HG02763 (cell line): ENCODE results near the gene KCTD3.
A peak's percentile ranks its signal among the peaks of the same experiment; 100 is the strongest.

ENCODE experiments used
- ATAC-seq: cut with Tn5 transposase; IDR thresholded peaks from one replicate; pipeline ENCODE4 v1.9.1; 2021; ENCODE audit warnings: mild to moderate bottlenecking, moderate library complexity; ENCODE audit not compliant: unreplicated experiment

Gene KCTD3

GRCh38 chr1:215603319-215603718 is 36.2 kb downstream of the KCTD3 start:
- no peak for ATAC-seq

GRCh38 chr1:215605011-215605621 is 38.0 kb downstream of the KCTD3 start:
- no peak for ATAC-seq

- no peak for ATAC-seq
These were observed 38.9 kb downstream of the KCTD3 start for GRCh38 chr1:215606036-215606435.

GRCh38 chr1:215606564-215607168 is 39.6 kb downstream of the KCTD3 start:
- no peak for ATAC-seq

- no peak for ATAC-seq
These were observed 40.3 kb downstream of the KCTD3 start for GRCh38 chr1:215607412-215607811.

- no peak for ATAC-seq
These were observed 41.5 kb downstream of the KCTD3 start for GRCh38 chr1:215608646-215609045.

- ATAC-seq: no peak
These were observed 45.3 kb downstream of the KCTD3 start for GRCh38 chr1:215612391-215612790.

- peak; percentile 48 for ATAC-seq
These were observed 50.9 kb downstream of the KCTD3 start for GRCh38 chr1:215617979-215618378.

- no peak for ATAC-seq
These were observed 56.1 kb downstream of the KCTD3 start for GRCh38 chr1:215623162-215623561.

- ATAC-seq: no peak
These were observed 58.8 kb downstream of the KCTD3 start for GRCh38 chr1:215625949-215626348.

GRCh38 chr1:215631040-215631439 is 63.9 kb downstream of the KCTD3 start:
- ATAC-seq: no peak

GRCh38 chr1:215631489-215631888 is 64.4 kb downstream of the KCTD3 start:
- ATAC-seq: no peak

GRCh38 chr1:215635827-215636226 is 68.7 kb downstream of the KCTD3 start:
- ATAC-seq: no peak

- no peak for ATAC-seq
These were observed 69.3 kb downstream of the KCTD3 start for GRCh38 chr1:215636258-215636965.

GRCh38 chr1:215637041-215637573 is 70.0 kb downstream of the KCTD3 start:
- no peak for ATAC-seq

- no peak for ATAC-seq
These were observed 73.5 kb downstream of the KCTD3 start for GRCh38 chr1:215640429-215641148.

- ATAC-seq: no peak
These were observed 76.7 kb downstream of the KCTD3 start for GRCh38 chr1:215643592-215644321.

- ATAC-seq: no peak
These were observed 78.1 kb downstream of the KCTD3 start for GRCh38 chr1:215645182-215645581.

- no peak for ATAC-seq
These were observed 78.8 kb downstream of the KCTD3 start for GRCh38 chr1:215645861-215646260.

- ATAC-seq: no peak
These were observed 80.6 kb downstream of the KCTD3 start for GRCh38 chr1:215647738-215648137.

GRCh38 chr1:215648957-215649356 is 81.9 kb downstream of the KCTD3 start:
- ATAC-seq: no peak
